ENCODE data around the gene HMGXB3. TPM values are rescaled to one million over a fixed set of nuclear protein-coding genes. Genes with fewer than 3 reads are reported as not detected.

The HMGXB3 gene
- total and polyA plus RNA-seq, 9 donors: 14.1 to 32.1 (median 28.1) TPM

- Histone ChIP-seq H3K27me3 (no peaks in the 10 kb centered on the region), H3K4me3 (no peak overlapping the region), H3K36me3 (no peaks in the 10 kb centered on the region), H3K4me1 (ENCODE audit: insufficient read depth) (no peaks in the 10 kb centered on the region), H3K27ac (no peak overlapping the region), H3K9me3 (no peaks in the 10 kb centered on the region)
- TF ChIP-seq CTCF (IDR thresholded peaks at IDR 0.05) (no peak), EP300 (IDR thresholded peaks at IDR 0.05) (no peak), POLR2A (IDR thresholded peaks at IDR 0.05) (no peak)
- DNase-seq: no peak
- intact Hi-C loops (cut with DNase I): loop anchor here in 2 of 4 donors (10.0 kb wide), 2 partner anchors 161 to 361 kb away; no protein-coding TSS in a partner anchor
- 89 to 91% (median 90%) methylated on average over 14 of the region's 14 CpGs for WGBS, 3 donors
Measured at GRCh38 chr5:149995385-149996204, 4.9 kb upstream of the HMGXB3 start.

GRCh38 chr5:149996205-149996890 is 4.2 kb upstream of the HMGXB3 start:
- Histone ChIP-seq H3K4me1 (ENCODE audit: insufficient read depth) (no peaks in the 10 kb centered on the region), H3K9me3 (no peaks in the 10 kb centered on the region), H3K4me3 (no peak overlapping the region), H3K27me3 (no peaks in the 10 kb centered on the region), H3K36me3 (no peaks in the 10 kb centered on the region), H3K27ac (no peak overlapping the region)
- WGBS, 3 donors: 88 to 90% (median 88%) methylated on average over 6 of the region's 6 CpGs
- intact Hi-C loops (cut with DNase I): loop anchor here in 2 of 4 donors (10.0 kb wide), 2 partner anchors 162 to 362 kb away; no protein-coding TSS in a partner anchor
- DNase-seq: no peak
- no peak for TF ChIP-seq CTCF (IDR thresholded peaks at IDR 0.05)
- TF ChIP-seq POLR2A (IDR thresholded peaks at IDR 0.05): no peak
- TF ChIP-seq EP300 (IDR thresholded peaks at IDR 0.05): no peak

GRCh38 chr5:149998281-149998680 is 2.3 kb upstream of the HMGXB3 start:
- DNase-seq: no peak

More at GRCh38 chr5:149998281-149998680, 2.3 kb upstream of the HMGXB3 start:
- intact Hi-C loops (cut with DNase I): loop anchor here in 2 of 4 donors (10.0 kb wide), 2 partner anchors 163 to 363 kb away; no protein-coding TSS in a partner anchor
- WGBS, 3 donors: 96 to 99% (median 99%) methylated on average over 3 of the region's 3 CpGs
- no peak overlapping the region for H3K4me3 ChIP-seq
- H3K36me3 ChIP-seq: no peaks in the 10 kb centered on the region
- no peaks in the 10 kb centered on the region for H3K9me3 ChIP-seq
- H3K4me1 ChIP-seq (ENCODE audit: insufficient read depth): peaks cover 4% of the 10 kb centered on the region
- H3K27me3 ChIP-seq: no peaks in the 10 kb centered on the region
- H3K27ac ChIP-seq: no peak overlapping the region
- TF ChIP-seq CTCF (IDR thresholded peaks at IDR 0.05) (no peak), POLR2A (IDR thresholded peaks at IDR 0.05) (no peak), EP300 (IDR thresholded peaks at IDR 0.05) (no peak)

Data from ovary (tissue), 9 donors.